ENCODE data around the gene HRK. TPM values are rescaled to one million over a fixed set of nuclear protein-coding genes. Genes with fewer than 3 reads are reported as not detected.

Gene HRK
- total RNA-seq, 2 donors from 2014 or later, result 0.14 TPM; not detected in 1

GRCh38 chr12:116884871-116885270 is 3.6 kb upstream of the HRK start:
- no peak overlapping the region for H3K27ac ChIP-seq
- H3K27me3 ChIP-seq (replicated peaks; ENCODE audit: insufficient read depth), result peaks cover 7% of the 10 kb centered on the region
- H3K9me3 ChIP-seq, result no peaks in the 10 kb centered on the region
- H3K4me3 ChIP-seq, result no peak overlapping the region
- peaks cover 3 to 25% of the 10 kb centered on the region in 2 donors for H3K4me1 ChIP-seq (ENCODE audit: control insufficient read depth in 1 of 2, low read depth in 2 of 2)
- no peak for TF ChIP-seq CTCF (IDR thresholded peaks at IDR 0.05)
- H3K36me3 ChIP-seq, result no peaks in the 10 kb centered on the region
- DNase-seq (ENCODE audit: low spot score) (no peak), ATAC-seq (ENCODE audit: insufficient number of reproducible peaks, low FRiP score, low read depth) (no peak)

GRCh38 chr12:116882742-116883141 is 1.5 kb upstream of the HRK start:
- Histone ChIP-seq H3K4me3 (no peak overlapping the region), H3K27ac (no peak overlapping the region), H3K9me3 (no peaks in the 10 kb centered on the region), H3K27me3 (replicated peaks; ENCODE audit: insufficient read depth) (peaks cover 16% of the 10 kb centered on the region), H3K36me3 (no peaks in the 10 kb centered on the region), H3K4me1 (ENCODE audit: control insufficient read depth in 1 of 2, low read depth in 2 of 2) (peaks cover 15 to 44% of the 10 kb centered on the region in 2 donors)
- no peak for DNase-seq (ENCODE audit: low spot score)
- TF ChIP-seq CTCF (IDR thresholded peaks at IDR 0.05), result no peak
- ATAC-seq (ENCODE audit: insufficient number of reproducible peaks, low FRiP score, low read depth), result no peak

- no peaks in the 10 kb centered on the region for H3K9me3 ChIP-seq
- peak overlapping the region; percentile 48 for H3K4me3 ChIP-seq
- no peak for ATAC-seq (ENCODE audit: insufficient number of reproducible peaks, low FRiP score, low read depth)
- TF ChIP-seq CTCF (IDR thresholded peaks at IDR 0.05), result no peak
- H3K36me3 ChIP-seq, result no peaks in the 10 kb centered on the region
- H3K4me1 ChIP-seq (ENCODE audit: control insufficient read depth in 1 of 2, low read depth in 2 of 2), result peaks cover 15 to 44% of the 10 kb centered on the region in 2 donors
- H3K27me3 ChIP-seq (replicated peaks; ENCODE audit: insufficient read depth), result peaks cover 17% of the 10 kb centered on the region
- no peak for DNase-seq (ENCODE audit: low spot score)
- no peak overlapping the region for H3K27ac ChIP-seq
Observed at GRCh38 chr12:116881877-116882507, 751 bp upstream of the HRK start.

GRCh38 chr12:116880817-116881324 is 370 bp downstream of the HRK start:
- Histone ChIP-seq H3K4me3 (peak overlapping the region; percentile 48), H3K9me3 (no peaks in the 10 kb centered on the region), H3K27me3 (replicated peaks; ENCODE audit: insufficient read depth) (peaks cover 22% of the 10 kb centered on the region), H3K4me1 (ENCODE audit: control insufficient read depth in 1 of 2, low read depth in 2 of 2) (peaks cover 15 to 44% of the 10 kb centered on the region in 2 donors), H3K36me3 (no peaks in the 10 kb centered on the region), H3K27ac (no peak overlapping the region)
- TF ChIP-seq CTCF (IDR thresholded peaks at IDR 0.05), result no peak
- ATAC-seq (ENCODE audit: insufficient number of reproducible peaks, low FRiP score, low read depth) (no peak), DNase-seq (ENCODE audit: low spot score) (no peak)

GRCh38 chr12:116880213-116880816 is 926 bp downstream of the HRK start:
- H3K4me3 ChIP-seq, result peak overlapping the region; percentile 48
- no peaks in the 10 kb centered on the region for H3K9me3 ChIP-seq
- peaks cover 15 to 44% of the 10 kb centered on the region in 2 donors for H3K4me1 ChIP-seq (ENCODE audit: control insufficient read depth in 1 of 2, low read depth in 2 of 2)
- H3K36me3 ChIP-seq, result no peaks in the 10 kb centered on the region
- H3K27me3 ChIP-seq (replicated peaks; ENCODE audit: insufficient read depth), result peaks cover 22% of the 10 kb centered on the region
- no peak for ATAC-seq (ENCODE audit: insufficient number of reproducible peaks, low FRiP score, low read depth)
- no peak overlapping the region for H3K27ac ChIP-seq
- no peak for TF ChIP-seq CTCF (IDR thresholded peaks at IDR 0.05)
- no peak for DNase-seq (ENCODE audit: low spot score)
